Sigmoid colon (tissue), 3 donors: Measurements from ENCODE around the gene EIF1.

Experiments
- CTCF ChIP-seq, 4 experiments: fragments of 450-650 bp in 3 of 4; fragments of 200-600 bp in 1 of 4; IDR thresholded peaks; one replicate each; pipeline ENCODE4 v1.5.1; 2016 to 2019; ENCODE audit warnings: antibody characterized with exemption in 4 of 4, mild to moderate bottlenecking in 3 of 4, moderate library complexity in 2 of 4
- POLR2A ChIP-seq, 2 donors: fragments of 450-650 bp; IDR thresholded peaks; one replicate each; pipeline ENCODE4 v1.6.1; 2016; ENCODE audit warnings: antibody characterized with exemption in 2 of 2, mild to moderate bottlenecking in 2 of 2, moderate library complexity in 2 of 2

- TF ChIP-seq CTCF (IDR thresholded peaks at IDR 0.05), result no peak
- no peak for TF ChIP-seq POLR2A (IDR thresholded peaks at IDR 0.05)
Measured at GRCh38 chr17:41735744-41736143, 47.1 kb downstream of the EIF1 start.
